CD4-positive, alpha-beta T cell (primary cell): Measurements from ENCODE around the gene PHF10. TPM values are rescaled to one million over a fixed set of nuclear protein-coding genes. Genes with fewer than 3 reads are reported as not detected.

ENCODE experiments used
- ATAC-seq: fragments of 200-7000 bp; cut with Tn5 transposase; one replicate; pipeline ENCODE4 v1.10.0; 2022; ENCODE audit warnings: mild to moderate bottlenecking; ENCODE audit not compliant: poor library complexity
- CTCF ChIA-PET: fragments of 350-600 bp; sonication (Branson Sonifier 250); formaldehyde crosslinking; loops from one replicate; lab custom pipeline; 2021; ENCODE audit warnings: antibody characterized with exemption, inconsistent platforms; lab: Charles Lee
- POLR2A ChIA-PET: fragments of 350-600 bp; sonication (Branson Sonifier 250); formaldehyde crosslinking; loops from one replicate; lab custom pipeline; 2021; ENCODE audit warnings: antibody characterized with exemption, inconsistent platforms; lab: Charles Lee
- DNase-seq, 14 experiments: peaks; one replicate each; pipeline ENCODE4 v3.0.0-alpha.2; 2013 to 2020; ENCODE audit warnings: mixed read lengths in 2 of 14
- H3K27ac ChIP-seq, 2 donors: one replicate each; pipeline versions ENCODE4 v1.5.1 to v1.7.0; 2013; ENCODE audit warnings: low read length in 2 of 2, low read depth in 1 of 2, mild to moderate bottlenecking in 1 of 2
- H3K27me3 ChIP-seq, 2 experiments: 1 replicate in 1 of 2; 2 replicates in 1 of 2; pipeline versions ENCODE4 v1.6.1 to v1.7.0; 2013; ENCODE audit warnings: low read length in 2 of 2, control low read depth in 1 of 2, mild to moderate bottlenecking in 1 of 2, moderate library complexity in 1 of 2; ENCODE audit not compliant: insufficient read depth in 2 of 2, control insufficient read depth in 1 of 2
- H3K36me3 ChIP-seq: one replicate; pipeline ENCODE4 v1.6.1; 2013; ENCODE audit warnings: low read length, control low read depth; ENCODE audit not compliant: insufficient read depth
- H3K4me1 ChIP-seq: one replicate; pipeline ENCODE4 v1.6.1; 2013; ENCODE audit warnings: low read length, control low read depth; ENCODE audit not compliant: insufficient read depth
- H3K4me3 ChIP-seq: one replicate; pipeline ENCODE4 v1.5.1; 2013; ENCODE audit warnings: mild to moderate bottlenecking, low read length, moderate library complexity
- H3K9me3 ChIP-seq, 2 experiments: 1 replicate in 1 of 2; 2 replicates in 1 of 2; pipeline versions ENCODE4 v1.6.1 to v1.7.0; 2013; ENCODE audit warnings: low read length in 2 of 2, mild to moderate bottlenecking in 2 of 2, control low read depth in 1 of 2, moderate library complexity in 1 of 2; ENCODE audit not compliant: control insufficient read depth in 1 of 2, insufficient read depth in 1 of 2
- H3K27ac Mint-ChIP-seq: one replicate; pipeline ENCODE4 v1.8.0; 2020; ENCODE audit warnings: mixed read lengths
- H3K27me3 Mint-ChIP-seq: one replicate; pipeline ENCODE4 v1.8.0; 2021; ENCODE audit warnings: mixed read lengths
- H3K36me3 Mint-ChIP-seq: one replicate; pipeline ENCODE4 v1.8.0; 2021; ENCODE audit warnings: low read depth, mixed read lengths
- H3K4me1 Mint-ChIP-seq: one replicate; pipeline ENCODE4 v1.8.0; 2021; ENCODE audit warnings: low read depth, mixed read lengths
- H3K4me3 Mint-ChIP-seq: one replicate; pipeline ENCODE4 v1.8.0; 2020; ENCODE audit warnings: mild to moderate bottlenecking, mixed read lengths
- H3K9me3 Mint-ChIP-seq: one replicate; pipeline ENCODE4 v1.8.0; 2020; ENCODE audit warnings: mixed read lengths
- CTCF ChIP-seq: fragments of 200-600 bp; IDR thresholded peaks from one replicate; pipeline ENCODE4 v1.8.0; 2022; ENCODE audit warnings: antibody characterized with exemption, mild to moderate bottlenecking
- intact Hi-C, 2 experiments: fragments of 100-400 bp; cut with DNase I in 1 of 2; cut with micrococcal nuclease in 1 of 2; formaldehyde crosslinking; loops; one replicate each; pipeline versions ENCODE4 v1.15.1 to v1.9.0; 2023 to 2025; cut with DNase I, micrococcal nuclease
- total RNA-seq, 174 experiments: library from RNA in 2 of 174; stranded (reverse) in 2 of 174; gene quantifications; one replicate each; pipeline ENCODE4 v1.2.3 and lab custom pipeline; 2021 to 2026

The PHF10 gene
- total RNA-seq, 2 experiments from 2014 or later: 93.9 to 97.8 TPM

GRCh38 chr6:169752074-169752623 is 27.8 kb upstream of the PHF10 start:
- H3K27me3 ChIP-seq: no peaks in the 10 kb centered on the region
- no peaks in the 10 kb centered on the region for H3K9me3 Mint-ChIP-seq
- peaks cover 21% of the 10 kb centered on the region for H3K36me3 Mint-ChIP-seq
- H3K4me3 ChIP-seq: peak overlapping the region; percentile 87
- DNase-seq (no peak), ATAC-seq (peak; percentile 24)
- no peaks in the 10 kb centered on the region for H3K9me3 ChIP-seq
- POLR2A ChIA-PET: interaction anchor here (0.6 to 5.6 kb wide), 18 partner anchors 12 to 832 kb away, joined by 3 to 111 read pairs (median 4); partner anchors contain the start of genes C6orf120, PDCD2, PHF10 and PSMB1
- H3K4me1 Mint-ChIP-seq: peaks cover 39% of the 10 kb centered on the region
- H3K4me1 ChIP-seq: peaks cover 14% of the 10 kb centered on the region
- H3K27me3 Mint-ChIP-seq: no peaks in the 10 kb centered on the region
- peaks cover 9% of the 10 kb centered on the region for H3K36me3 ChIP-seq
- intact Hi-C loops: loop anchor here in 1 of 2 experiments (1.0 to 10.0 kb wide), 3 partner anchors 50 to 857 kb away; partner anchors contain the start of genes C6orf120, FAM120B and WDR27
- CTCF ChIA-PET: interaction anchor here (1.2 to 1.3 kb wide), 3 partner anchors 30 to 50 kb away, joined by 3 to 6 read pairs (median 5); partner anchors contain the start of genes C6orf120 and WDR27
- TF ChIP-seq CTCF: no peak
- peak overlapping the region; percentile 99 for H3K4me3 Mint-ChIP-seq
- peak overlapping the region; percentile 92 to 94 for H3K27ac ChIP-seq
- H3K27ac Mint-ChIP-seq: peak overlapping the region; percentile 100

- no peak for TF ChIP-seq CTCF
- Histone ChIP-seq H3K36me3 (peaks cover 2% of the 10 kb centered on the region), H3K27ac (peak within 1 kb of the TSS; percentile 92 to 94), H3K9me3 (no peaks in the 10 kb centered on the region), H3K4me3 (peak within 1 kb of the TSS; percentile 87), H3K27me3 (no peaks in the 10 kb centered on the region), H3K4me1 (peaks cover 14% of the 10 kb centered on the region)
- intact Hi-C loops: loop anchor here (1.0 to 10.0 kb wide), 7 partner anchors 27 to 857 kb away; partner anchors contain the start of genes C6orf120 (in 2 of the 2), TBP (in 2 of the 2), WDR27 (in 2 of the 2) and FAM120B (in 1 of the 2)
- Mint-ChIP-seq H3K4me3 (peak within 1 kb of the TSS; percentile 99), H3K36me3 (peaks cover 14% of the 10 kb centered on the region), H3K4me1 (peaks cover 39% of the 10 kb centered on the region), H3K27ac (peak within 1 kb of the TSS; percentile 100), H3K9me3 (no peaks in the 10 kb centered on the region), H3K27me3 (no peaks in the 10 kb centered on the region)
- CTCF ChIA-PET: interaction anchor here (1.0 to 1.3 kb wide), 5 partner anchors 22 to 538 kb away, joined by 3 to 6 read pairs (median 4); partner anchors contain the start of genes C6orf120 and WDR27
- DNase-seq: peak; percentile 85 to 96 (median 91)
- peak; percentile 93 for ATAC-seq
- POLR2A ChIA-PET: interaction anchor here (0.6 to 5.6 kb wide), 20 partner anchors 11 to 862 kb away, joined by 3 to 111 read pairs (median 4); partner anchors contain the start of genes C6orf120, PDCD2, PHF10 and PSMB1
These were observed 27.2 kb upstream of the PHF10 start, which contains the start of the genes DYNLT2 and ERMARD for GRCh38 chr6:169751242-169752073. TSS of gene DYNLT2 (minus strand) at chr6:169751572. CDS start at chr6:169751458, 114 bp downstream. TSS of gene ERMARD (plus strand) at chr6:169751622. CDS start at chr6:169751658, 36 bp downstream.

- no peak for TF ChIP-seq CTCF
- no peaks in the 10 kb centered on the region for H3K27me3 ChIP-seq
These were observed 22.3 kb upstream of the PHF10 start for GRCh38 chr6:169746556-169746955.

More at GRCh38 chr6:169746556-169746955, 22.3 kb upstream of the PHF10 start:
- POLR2A ChIA-PET: interaction anchor here (0.8 kb wide), 1 partner anchor 22 kb away, joined by 3 read pairs; the partner anchor contains the start of gene PHF10
- Mint-ChIP-seq H3K36me3 (peaks cover 9% of the 10 kb centered on the region), H3K9me3 (peaks cover 5% of the 10 kb centered on the region), H3K4me3 (no peak overlapping the region), H3K27ac (no peak overlapping the region), H3K4me1 (peaks cover 24% of the 10 kb centered on the region), H3K27me3 (no peaks in the 10 kb centered on the region)
- Histone ChIP-seq H3K36me3 (no peaks in the 10 kb centered on the region), H3K4me3 (no peak overlapping the region), H3K9me3 (peaks cover 0 to 3% of the 10 kb centered on the region in 2 experiments), H3K4me1 (peaks cover 4% of the 10 kb centered on the region), H3K27ac (no peak overlapping the region)
- no peak for DNase-seq
- CTCF ChIA-PET: interaction anchor here (1.0 kb wide), 1 partner anchor 12 kb away, joined by 3 read pairs; no protein-coding TSS in a partner anchor
- ATAC-seq: no peak
- intact Hi-C loops: no loop called here
